ENCODE measurements around the gene POLR2J.

DNA sequence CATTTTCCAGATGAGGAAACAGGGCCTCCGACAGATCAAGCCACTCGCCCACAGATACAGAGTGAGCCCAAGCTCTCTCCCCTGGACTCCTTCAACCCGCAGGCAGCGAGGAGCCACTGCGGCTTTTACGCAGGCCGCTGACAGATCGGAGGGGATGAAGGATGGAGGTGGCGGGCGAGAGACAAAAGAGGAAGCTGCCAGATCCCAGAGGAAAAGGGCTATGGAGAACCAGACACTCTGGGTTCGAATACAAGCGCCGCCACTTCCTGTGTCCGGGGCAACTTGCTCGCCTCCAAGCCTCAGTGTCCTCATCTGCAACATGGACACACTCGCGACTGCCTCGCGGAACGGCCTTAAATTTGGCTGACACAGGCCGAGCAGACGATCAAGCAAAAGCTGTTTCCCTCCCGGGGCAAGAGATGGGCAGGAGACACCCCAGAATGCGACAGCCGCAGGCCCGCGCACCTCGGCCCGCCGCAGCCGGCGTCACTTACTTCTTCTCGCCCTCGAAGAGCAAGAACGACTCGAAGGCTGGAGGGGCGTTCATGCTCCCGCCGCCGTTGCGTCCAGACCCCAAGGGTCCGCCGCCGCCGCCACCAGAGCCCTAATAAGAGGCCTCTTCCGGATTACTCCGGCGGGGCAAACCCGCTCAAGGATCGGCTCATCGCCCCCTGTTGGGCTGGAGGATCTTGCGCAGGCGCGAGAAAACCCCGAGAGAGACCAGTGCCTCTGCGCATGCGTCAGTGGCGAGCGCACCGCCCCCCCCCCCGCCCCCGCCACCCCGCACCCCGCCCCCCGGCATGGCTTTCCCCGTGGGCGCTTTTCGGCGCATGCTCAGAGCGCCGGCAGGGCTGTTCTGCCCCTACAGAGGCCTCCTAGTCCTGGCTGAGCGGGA lies at the start of gene POLR2J:
- TF ChIP-seq POLR2A (IDR thresholded peaks at IDR 0.05), result peak in 2 of 4 donors; percentile 28 to 41
- TF ChIP-seq, protein P1, sequence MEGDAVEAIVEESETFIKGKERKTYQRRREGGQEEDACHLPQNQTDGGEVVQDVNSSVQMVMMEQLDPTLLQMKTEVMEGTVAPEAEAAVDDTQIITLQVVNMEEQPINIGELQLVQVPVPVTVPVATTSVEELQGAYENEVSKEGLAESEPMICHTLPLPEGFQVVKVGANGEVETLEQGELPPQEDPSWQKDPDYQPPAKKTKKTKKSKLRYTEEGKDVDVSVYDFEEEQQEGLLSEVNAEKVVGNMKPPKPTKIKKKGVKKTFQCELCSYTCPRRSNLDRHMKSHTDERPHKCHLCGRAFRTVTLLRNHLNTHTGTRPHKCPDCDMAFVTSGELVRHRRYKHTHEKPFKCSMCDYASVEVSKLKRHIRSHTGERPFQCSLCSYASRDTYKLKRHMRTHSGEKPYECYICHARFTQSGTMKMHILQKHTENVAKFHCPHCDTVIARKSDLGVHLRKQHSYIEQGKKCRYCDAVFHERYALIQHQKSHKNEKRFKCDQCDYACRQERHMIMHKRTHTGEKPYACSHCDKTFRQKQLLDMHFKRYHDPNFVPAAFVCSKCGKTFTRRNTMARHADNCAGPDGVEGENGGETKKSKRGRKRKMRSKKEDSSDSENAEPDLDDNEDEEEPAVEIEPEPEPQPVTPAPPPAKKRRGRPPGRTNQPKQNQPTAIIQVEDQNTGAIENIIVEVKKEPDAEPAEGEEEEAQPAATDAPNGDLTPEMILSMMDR (IDR thresholded peaks at IDR 0.05), result peak in 5 of 6 experiments; percentile 37 to 48 (median 44)
